HG03097 (cell line): ENCODE results near the gene HIKESHI.
"Not testable (repeated sequence)": the region's sequence is repeated elsewhere in the genome, so short reads cannot be mapped to it uniquely, and the experiment has no call there.

ENCODE experiments used
- ATAC-seq: cut with Tn5 transposase; IDR thresholded peaks from one replicate; pipeline ENCODE4 v1.9.1; 2021; ENCODE audit not compliant: unreplicated experiment, low FRiP score

Gene HIKESHI

DNA sequence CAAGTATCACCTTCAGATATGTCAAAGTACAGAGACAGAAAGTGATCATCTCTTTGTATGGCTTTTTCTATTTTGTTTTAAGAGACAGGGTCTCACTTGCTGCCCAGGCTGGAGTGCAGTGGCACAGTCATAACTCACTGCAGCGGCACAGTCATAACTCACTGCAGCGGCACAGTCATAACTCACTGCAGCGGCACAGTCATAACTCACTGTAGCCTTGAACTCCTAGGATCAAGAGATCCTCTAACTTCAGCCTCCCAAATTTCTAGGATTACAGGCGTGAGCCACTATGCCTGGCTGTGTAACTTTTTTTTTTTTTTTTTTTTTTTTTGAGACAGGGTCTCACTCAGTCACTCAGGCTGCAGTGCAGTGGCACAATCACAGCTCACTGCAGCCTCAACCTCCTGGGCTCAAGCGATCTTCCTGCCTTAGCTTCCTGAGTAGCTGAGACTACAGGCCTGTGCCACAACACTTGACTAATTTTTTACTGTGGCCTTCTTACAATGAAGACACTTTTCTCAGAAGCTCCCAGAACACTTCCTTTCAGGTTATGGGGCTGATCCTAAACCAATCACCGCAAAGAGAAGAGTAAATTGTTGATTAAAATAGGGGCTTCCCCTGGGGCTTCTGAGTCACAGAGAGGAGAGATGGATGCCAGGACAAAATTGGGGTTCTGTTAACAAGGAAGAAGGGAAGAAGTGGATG, 9.0 kb upstream of the HIKESHI start:
- ATAC-seq = peak; percentile 59

DNA sequence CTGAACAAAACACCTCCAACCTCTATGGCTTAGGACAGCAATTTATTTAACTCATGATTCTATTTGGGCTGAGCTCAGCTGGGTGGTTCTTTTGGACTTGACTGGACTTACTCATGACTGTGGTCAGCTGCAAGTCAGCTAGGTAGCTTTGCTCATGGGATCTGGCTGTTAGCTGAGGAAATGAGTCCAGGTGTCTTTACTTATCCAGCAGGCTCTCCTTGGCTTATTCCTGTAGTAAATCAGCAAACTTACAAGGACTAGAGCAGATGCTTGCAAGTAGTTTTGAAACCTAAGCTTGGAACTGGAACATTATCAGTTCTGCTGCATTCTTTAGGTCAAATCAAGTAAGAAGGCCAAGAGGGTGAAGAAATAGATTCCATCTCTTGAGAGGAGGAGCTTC, 8.0 kb upstream of the HIKESHI start:
- no peak for ATAC-seq

DNA sequence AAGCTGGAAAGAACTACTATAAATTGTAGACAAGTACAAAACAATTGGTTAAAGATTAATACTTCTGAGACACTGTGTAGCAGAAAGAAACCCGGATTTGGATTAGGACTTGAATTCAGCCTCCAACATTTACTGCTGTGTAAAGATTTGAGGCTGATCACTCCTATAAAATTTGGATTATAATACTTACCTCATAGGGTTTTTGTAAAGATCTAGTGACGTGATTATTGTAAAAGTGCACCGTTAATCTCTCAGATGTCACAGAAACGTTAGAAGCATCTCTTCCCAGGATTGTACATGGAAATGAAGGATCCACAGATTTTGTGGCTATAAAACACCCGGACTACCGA, 323 bp upstream of the HIKESHI start:
- no peak for ATAC-seq

DNA sequence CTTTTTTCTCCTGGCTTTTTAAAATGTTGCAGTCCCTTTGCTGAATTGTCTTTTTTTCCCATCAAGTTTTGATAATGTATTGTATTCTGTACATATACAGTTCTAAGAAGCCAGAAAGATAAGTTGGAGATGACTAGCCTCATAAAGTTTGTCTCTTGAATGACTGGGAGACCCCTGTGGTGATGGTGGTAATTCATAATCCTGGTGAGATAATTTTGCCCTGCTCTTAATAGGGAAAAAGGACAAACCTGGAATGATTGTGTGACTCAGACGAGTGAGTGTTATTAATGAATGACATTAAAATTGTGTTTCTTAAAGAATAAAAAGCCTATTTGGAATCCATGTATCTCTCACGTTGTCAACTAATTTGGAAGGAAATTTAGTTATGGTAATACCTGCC, 1.2 kb downstream of the HIKESHI start:
- ATAC-seq = no peak

DNA sequence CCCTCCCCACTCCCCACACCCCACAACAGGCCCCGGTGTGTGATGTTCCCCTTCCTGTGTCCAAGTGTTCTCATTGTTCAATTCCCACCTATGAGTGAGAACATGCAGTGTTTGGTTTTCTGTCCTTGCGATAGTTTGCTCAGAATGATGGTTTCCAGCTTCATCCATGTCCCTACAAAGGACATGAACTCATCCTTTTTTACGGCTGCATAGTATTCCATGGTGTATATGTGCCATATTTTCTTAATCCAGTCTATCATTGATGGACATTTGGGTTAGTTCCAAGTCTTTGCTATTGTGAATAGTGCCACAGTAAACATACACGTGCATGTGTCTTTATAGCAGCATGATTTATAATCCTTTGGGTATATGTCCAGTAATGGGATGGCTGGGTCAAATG, 6.7 kb downstream of the HIKESHI start:
- not testable (repeated sequence) for ATAC-seq

DNA sequence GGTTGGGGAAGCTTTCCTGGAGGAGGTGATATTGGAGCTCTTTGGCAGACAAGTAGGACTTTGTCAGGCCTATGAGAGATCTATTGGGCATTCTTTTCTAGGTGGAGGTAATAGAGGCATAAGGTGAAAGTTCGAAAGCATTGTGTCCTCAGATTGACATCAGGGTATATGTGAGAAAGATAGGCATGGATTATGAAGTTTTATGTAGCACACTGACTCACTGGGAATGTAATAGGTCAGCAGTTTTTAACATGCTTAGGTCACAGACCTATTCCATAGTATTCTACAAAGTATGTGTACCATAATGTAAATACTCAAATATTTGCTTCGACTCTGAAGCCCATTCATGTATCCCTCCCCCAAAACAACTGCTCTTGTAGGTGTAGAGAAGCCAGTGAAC, 11.8 kb downstream of the HIKESHI start:
- ATAC-seq = no peak

DNA sequence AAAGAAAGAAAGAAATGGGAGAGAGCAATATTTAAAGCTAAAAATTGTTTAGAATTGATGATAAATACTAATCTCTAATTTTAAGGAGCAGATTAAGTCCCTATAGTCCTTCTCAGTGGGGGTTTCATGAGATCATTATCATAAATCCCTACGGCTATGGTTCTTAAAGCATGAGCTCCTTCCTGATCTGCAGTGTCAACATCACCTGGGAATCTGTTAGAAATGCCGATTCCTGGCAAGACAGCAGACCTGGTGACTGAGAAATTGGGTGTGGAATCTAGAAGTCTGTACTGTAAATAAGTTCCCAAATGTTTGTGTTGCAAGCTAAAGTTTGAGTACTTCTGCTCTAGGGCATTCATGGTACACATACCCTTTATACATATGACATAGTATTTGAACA, 12.6 kb downstream of the HIKESHI start:
- ATAC-seq = no peak

DNA sequence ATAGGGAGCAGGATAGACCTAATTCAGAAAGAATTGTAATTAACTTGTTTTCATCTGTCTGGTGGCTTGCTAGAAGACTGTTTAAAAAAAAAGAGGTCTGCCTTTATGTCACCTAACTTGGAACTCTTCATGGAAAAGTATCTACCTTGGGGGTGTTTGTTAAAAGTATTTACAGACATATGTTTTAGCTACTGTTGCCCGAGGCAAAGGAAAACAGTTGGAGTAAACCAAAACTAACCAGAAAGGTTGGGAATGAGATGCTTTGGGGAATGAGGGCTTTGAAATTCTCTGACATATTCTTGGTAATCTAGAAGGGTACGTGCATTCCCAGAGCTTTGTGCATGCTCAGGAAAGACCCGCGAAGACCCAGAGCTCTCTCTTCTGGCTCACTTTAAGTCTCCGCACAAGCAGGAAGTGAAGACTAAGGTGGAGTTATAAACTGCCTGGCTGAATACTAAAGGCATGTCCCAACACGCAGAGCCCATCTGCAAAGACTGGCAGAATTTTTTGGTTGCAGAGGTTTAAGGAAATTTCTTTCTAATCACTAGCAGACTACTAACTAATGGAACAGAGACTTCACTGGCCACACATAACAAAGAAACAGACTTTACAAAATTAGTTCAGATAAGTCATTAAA, 33.2 kb downstream of the HIKESHI start:
- ATAC-seq = no peak

DNA sequence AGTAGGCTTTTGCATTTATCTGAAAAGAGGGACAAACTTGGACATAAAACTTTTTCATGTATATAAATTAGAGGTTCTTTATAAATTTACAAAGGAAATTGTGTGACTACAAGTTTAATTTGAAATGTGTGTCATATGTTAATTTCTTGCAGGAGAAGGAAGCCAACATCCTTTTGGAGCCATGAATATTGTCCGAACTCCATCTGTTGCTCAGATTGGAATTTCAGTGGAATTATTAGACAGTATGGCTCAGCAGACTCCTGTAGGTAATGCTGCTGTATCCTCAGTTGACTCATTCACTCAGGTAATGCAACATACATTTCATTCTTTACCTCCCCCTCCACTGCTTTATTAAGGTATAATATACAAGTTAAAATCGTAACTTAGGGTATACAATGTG, 35.2 kb downstream of the HIKESHI start:
- ATAC-seq = no peak

DNA sequence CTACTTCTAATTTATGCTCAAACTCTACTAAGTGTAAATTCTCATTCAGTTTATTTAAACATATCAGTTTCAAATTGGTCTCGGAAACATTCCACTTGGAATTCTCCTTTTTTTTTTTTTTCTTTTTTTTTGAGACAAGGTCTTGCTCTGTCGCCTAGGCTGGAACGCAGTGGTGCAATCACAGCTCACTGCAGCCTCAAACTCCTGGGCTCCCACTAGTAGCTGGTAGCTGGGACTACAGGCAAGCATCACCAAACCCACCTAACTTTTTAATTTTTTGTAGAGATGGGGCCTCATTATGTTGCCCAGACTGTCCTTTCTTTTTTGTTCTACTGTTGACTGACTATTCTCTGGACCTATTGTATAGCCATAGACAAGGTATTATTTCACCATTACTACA, 39.3 kb downstream of the HIKESHI start:
- no peak for ATAC-seq

DNA sequence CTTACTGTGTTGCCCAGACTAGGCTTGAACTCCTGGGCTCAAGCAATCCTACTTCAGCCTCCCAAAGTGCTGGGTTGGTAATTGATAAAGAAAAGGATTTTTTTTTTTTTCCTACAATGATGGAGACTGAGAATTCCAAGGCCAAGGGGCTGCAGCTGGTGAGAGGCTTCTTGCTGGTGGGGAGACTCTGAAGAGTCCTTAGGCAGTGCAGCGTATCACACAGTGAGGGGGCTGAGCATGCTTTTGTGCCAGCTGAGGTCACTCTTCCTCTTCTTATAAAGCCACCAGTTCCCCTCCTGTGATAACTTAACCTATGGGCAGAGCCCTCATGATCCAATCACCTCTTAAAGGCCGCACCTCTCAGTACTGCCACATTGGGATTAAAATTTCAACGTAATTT, 44.5 kb downstream of the HIKESHI start:
- no peak for ATAC-seq

DNA sequence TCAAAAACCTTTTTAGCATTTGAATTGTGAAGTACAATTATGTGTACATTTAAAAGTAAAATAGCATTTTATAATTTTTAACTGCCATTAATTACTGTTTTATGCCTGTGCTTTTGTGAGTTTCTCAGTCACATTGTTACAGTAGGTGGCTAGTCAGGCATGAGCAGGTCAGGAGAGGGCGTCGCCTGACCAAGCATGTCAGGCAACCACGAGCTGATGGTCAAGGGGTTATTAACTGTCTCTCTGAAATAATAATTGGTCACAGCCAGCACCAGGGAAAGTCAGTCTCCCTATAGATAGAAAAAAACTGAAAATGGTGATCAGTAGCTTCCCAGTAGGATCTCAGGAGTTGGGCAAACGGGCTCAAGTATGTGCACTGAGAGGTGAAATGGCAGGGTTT, 53.2 kb downstream of the HIKESHI start:
- no peak for ATAC-seq

DNA sequence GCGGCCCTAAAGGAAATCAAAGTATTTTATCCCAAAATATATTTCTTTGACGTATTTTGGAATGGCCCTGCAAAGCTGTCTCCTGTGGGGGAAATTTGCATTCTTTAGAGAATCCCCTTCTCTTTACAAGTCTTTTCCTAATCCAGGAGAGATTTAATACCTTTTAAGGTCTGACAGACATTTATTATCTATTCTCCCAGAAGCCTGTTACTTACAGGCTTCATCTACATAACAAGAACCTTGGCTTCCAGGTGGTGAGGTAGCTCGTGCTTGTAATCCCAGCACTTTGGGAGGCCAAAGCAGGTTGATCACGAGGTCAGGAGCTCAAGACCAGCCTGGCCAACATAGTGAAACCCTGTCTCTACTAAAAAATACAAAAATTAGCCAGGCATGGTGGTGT, 55.4 kb downstream of the HIKESHI start:
- not testable (repeated sequence) for ATAC-seq

DNA sequence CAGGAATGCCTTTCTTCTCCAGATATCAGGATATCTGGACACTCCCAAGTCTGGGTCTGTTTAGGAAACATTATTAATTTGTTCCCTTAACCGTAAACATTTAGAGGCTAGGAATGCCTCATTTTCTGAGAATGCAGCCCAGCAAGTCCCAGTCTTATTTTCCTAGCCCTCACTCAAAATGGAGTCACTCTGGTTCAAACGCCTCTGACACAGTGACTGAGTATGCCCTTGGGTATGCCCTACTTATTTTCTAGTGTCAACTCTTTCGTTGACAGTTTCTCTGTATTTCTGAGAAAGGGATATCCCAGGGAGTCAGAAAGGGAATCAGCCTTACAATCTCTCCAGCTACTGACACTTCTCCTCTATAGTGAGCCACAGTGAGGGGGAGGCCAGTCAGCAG, 56.7 kb downstream of the HIKESHI start:
- ATAC-seq = no peak

DNA sequence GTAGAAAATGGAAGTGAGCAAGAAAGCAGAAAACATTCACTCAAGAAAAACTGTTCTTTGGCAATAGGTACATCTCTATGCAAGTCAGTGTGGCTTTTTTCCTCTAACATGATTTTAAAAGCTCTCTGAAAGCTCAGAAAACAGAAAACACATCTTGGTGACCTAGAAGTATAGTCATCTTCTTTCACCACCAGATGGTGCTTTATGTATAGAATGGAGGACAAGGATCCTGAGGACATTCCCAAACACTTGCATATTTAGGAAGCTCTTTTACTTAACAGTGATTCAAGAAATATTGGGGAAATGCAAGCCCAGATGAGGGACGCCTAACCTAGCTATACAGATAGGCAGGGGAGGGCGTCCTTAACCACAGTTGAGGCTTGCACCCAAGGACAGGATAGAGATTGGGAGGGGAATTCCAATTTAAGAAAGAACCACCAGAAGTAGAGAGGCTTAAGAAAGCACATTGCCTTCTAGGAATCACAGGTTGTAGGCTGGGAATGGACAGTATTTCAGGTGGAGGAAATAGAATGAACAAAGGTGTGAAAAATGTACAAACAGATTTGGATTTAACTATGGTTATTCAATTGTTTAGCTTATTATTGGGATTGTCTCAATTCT, 58.8 kb downstream of the HIKESHI start:
- no peak for ATAC-seq

DNA sequence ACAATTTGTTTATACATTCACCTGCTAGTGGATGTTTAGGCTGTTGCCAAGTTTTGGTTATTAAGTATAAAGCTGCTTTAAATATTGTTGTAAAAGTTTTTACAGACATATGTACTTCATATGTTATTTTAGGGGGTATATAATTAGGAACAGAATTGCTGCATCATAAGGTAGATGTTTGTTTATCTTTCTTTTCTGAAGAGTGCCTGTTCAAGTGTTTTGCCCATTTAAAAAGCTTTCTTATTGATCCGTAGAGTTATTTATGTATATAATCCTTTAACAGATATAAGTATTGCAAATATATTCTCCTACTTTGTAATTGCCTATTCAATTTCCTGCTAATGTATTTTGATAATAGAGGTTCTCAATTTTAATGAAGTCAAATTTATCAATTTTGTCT, 61.4 kb downstream of the HIKESHI start:
- no peak for ATAC-seq

DNA sequence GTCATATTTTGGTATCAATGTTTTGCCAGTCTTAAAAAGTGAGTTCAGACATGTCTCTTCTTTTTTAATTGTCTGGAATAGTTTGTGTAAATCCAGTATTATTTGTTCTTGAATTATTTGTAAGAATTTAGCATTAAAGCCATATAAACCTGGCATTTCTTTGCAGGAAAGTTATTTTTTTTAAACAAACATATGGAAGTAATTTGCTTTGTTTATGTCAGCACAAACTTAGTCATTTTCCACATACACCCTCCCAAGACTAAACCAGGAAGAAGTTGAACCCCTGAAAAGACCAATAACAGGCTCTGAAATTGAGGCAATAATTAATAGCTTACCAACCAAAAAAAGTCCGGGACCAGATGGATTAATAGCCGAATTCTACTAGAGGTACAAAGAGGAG, 63.5 kb downstream of the HIKESHI start:
- no peak for ATAC-seq

DNA sequence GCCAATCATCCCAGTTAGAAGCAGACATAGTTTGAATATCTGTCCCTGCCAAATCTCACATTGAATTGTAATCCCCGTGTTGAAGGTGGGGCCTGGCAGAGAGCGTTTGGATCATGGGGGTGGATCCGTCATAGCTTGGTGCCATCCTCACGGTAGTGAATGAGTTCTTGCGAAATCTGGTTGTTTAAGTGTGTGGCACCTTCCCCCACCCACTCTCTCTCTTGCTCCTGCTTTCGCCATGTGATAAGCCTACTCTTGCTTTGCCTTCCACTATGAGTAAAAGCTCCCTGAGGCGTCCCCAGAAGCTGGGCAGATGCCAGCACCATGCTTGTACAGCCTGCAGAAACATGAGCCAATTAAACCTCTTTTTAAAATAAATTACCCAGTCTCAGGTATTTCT, 67.6 kb downstream of the HIKESHI start:
- no peak for ATAC-seq

DNA sequence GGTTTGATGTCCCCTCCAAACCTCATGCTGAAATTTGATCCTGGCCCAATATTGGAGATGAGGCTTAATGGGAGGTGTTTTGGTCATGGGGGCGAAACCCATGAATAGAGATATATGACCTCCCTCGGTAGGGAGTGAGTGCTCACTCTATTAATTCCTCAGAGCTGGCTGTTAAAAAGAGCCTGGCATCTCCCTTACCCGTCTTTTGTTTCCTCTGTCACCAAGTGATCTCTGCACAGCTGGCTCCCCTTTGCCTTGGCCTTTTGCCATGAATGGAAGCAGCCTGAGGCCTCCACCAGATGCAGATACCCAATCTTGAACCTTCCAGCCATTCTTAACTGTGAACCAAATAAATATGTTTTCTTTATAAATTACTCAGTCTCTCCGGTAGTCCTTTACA, 68.1 kb downstream of the HIKESHI start:
- no peak for ATAC-seq

DNA sequence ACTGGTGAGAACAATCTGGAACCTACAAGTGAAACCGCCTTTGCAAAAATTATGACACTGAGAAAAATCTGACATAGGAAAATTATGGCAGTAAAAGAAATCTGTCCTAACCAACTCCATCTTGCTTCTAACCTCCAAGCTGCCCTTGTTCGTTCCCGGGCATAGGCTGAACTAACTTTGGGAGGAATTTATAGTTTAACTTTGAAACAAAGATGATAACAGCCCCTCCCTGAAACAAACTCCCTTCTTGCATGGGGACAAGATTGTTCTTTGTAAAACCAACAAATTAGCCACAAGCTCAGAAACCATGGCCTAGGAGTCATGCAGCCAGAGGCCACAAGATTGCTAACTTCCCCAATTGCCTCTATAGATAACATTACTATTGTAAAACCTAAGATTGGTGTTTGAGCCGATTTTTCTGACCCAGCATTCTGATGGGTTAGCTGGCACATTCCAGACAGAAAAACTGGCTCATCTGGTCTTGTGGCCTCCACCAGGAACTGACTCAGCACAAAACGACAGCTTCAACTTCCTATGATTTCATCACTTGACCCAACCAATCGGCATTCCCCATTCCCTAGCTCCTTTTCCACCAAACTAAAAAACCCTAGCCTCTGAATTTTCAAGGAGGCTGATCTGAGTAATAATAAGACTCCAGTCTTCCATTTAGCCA, 69.0 kb downstream of the HIKESHI start:
- ATAC-seq = no peak

DNA sequence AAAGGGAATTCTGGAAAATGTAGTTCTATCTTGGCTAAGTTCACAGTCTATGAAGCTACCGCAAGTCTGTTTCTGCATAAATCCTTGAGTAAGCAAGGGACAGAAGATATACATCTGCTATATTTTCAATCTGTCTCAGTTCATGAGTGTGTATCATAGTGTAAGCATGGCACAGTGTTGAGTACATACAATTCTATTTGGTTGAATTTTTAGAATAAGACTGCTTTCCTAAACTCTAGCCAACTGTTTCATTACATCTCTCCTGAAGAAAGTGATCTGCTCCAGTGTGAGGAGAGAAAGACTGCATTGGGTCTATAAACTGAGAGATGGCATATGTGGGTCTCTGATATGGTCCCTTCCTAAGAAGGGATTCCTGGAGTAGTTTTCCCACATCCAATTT, 70.0 kb downstream of the HIKESHI start:
- no peak for ATAC-seq

DNA sequence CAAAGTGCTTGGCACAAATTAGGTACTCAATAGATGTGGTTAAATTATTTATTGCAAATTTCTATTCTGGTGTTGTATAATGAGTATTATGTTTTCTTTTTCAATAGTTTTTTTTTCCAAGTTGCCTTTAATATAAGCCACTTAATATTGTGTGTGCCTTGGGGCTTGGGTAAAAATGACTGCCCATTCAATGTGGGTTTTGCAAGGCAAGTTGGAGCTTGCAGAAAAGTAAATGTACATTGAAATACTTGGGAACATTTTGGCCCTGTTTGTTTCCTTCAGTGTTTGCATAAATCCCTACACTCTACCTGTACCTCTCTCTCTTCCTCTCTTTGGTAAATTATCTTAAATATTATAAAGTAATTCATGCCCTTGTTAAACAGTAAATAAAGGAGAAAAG, 70.5 kb downstream of the HIKESHI start:
- ATAC-seq = no peak
